ENCODE measurements around the gene HIPK2.

- no peak for TF ChIP-seq EZH2 (IDR thresholded peaks at IDR 0.05)
- no peak for TF ChIP-seq POLR2AphosphoS5 (IDR thresholded peaks at IDR 0.05; ENCODE audit: borderline replicate concordance, low read depth, low read length)
These were observed 135.5 kb downstream of the HIPK2 start for GRCh38 chr7:139642283-139642682.
